ENCODE results near the gene NKAIN2.

NKAIN2 gene

GRCh38 chr6:124008000-124008987 is 204.6 kb downstream of the NKAIN2 start:
- no peaks in the 10 kb centered on the region for H3K36me3 ChIP-seq (ENCODE audit: control insufficient read depth in 2 of 2, insufficient read depth in 1 of 2, low read length in 2 of 2)
- no peaks in the 10 kb centered on the region for H3K9me3 ChIP-seq (ENCODE audit: control insufficient read depth, insufficient read depth, low read depth, low read length)
- H3K4me1 ChIP-seq (ENCODE audit: control insufficient read depth, insufficient read depth, low read length), result peaks cover 12% of the 10 kb centered on the region
- no peak overlapping the region for H3K27ac ChIP-seq (ENCODE audit: extremely low read depth, low read depth, low read length)
- POLR2A ChIA-PET, result no interaction called here
- no peak overlapping the region for H3K4me3 ChIP-seq (ENCODE audit: low read depth, low read length)
- CTCF ChIA-PET, result no interaction called here
- no peak for TF ChIP-seq ZBTB1 (tag by site-specific recombination; IDR thresholded peaks at IDR 0.05)
- no peak for TF ChIP-seq SP3 (tag by site-specific recombination; IDR thresholded peaks at IDR 0.05)
- no peak for TF ChIP-seq GLI2 (tag by site-specific recombination; IDR thresholded peaks at IDR 0.05; ENCODE audit: borderline replicate concordance, low read depth)
- TF ChIP-seq ZBTB11 (tag by site-specific recombination; conservative IDR thresholded peaks at IDR 0.05; ENCODE audit: low read depth), result no peak
- no peak for TF ChIP-seq PRDM10 (tag by site-specific recombination; IDR thresholded peaks at IDR 0.05)
- peak; percentile 67 for TF ChIP-seq TRIM28 (IDR thresholded peaks at IDR 0.05; ENCODE audit: borderline replicate concordance, low read length)
- peak; percentile 86 for TF ChIP-seq SCRT2 (tag by site-specific recombination; IDR thresholded peaks at IDR 0.05)
- no peak for TF ChIP-seq ZNF544 (tag by site-specific recombination; IDR thresholded peaks at IDR 0.05)
- TF ChIP-seq ZNF274 (IDR thresholded peaks at IDR 0.05; ENCODE audit: low read length), result no peak
- TF ChIP-seq ZNF274 (tag by site-specific recombination; IDR thresholded peaks at IDR 0.05; ENCODE audit: borderline replicate concordance), result no peak
- peak; percentile 37; the same call in 1 of the 2 replicates for TF ChIP-seq SCRT1 (tag by site-specific recombination; IDR thresholded peaks at IDR 0.05; ENCODE audit: borderline replicate concordance)

GRCh38 chr6:124008988-124009765 is 205.5 kb downstream of the NKAIN2 start:
- ChIA-PET POLR2A (no interaction called here), CTCF (no interaction called here)
- Histone ChIP-seq H3K4me1 (ENCODE audit: control insufficient read depth, insufficient read depth, low read length) (peaks cover 12% of the 10 kb centered on the region), H3K9me3 (ENCODE audit: control insufficient read depth, insufficient read depth, low read depth, low read length) (no peaks in the 10 kb centered on the region), H3K36me3 (ENCODE audit: control insufficient read depth in 2 of 2, insufficient read depth in 1 of 2, low read length in 2 of 2) (no peaks in the 10 kb centered on the region), H3K4me3 (ENCODE audit: low read depth, low read length) (no peak overlapping the region), H3K27ac (ENCODE audit: extremely low read depth, low read depth, low read length) (no peak overlapping the region)
- TF ChIP-seq ZNF239 (tag by site-specific recombination; IDR thresholded peaks at IDR 0.05) (no peak), ZNF157 (tag by site-specific recombination; IDR thresholded peaks at IDR 0.05) (peak; percentile 64), ZNF548 (tag by site-specific recombination; IDR thresholded peaks at IDR 0.05) (no peak), TRIM28 (IDR thresholded peaks at IDR 0.05; ENCODE audit: borderline replicate concordance, low read length) (peak; percentile 11), PRDM10 (tag by site-specific recombination; IDR thresholded peaks at IDR 0.05) (0 out of 2 replicates have a peak, but pooled peaks have one; percentile 45), ZFP3 (tag by site-specific recombination; IDR thresholded peaks at IDR 0.05; ENCODE audit: low read depth) (no peak)
